Stimulated activated CD8-positive, alpha-beta memory T cell treated with anti-CD3 and anti-CD28 coated beads, Interleukin-12 subunit alpha, Interleukin-12 subunit beta, amount 100 ng/mL, for 1 hour (primary cell): Measurements from ENCODE around the gene TOMM7.
"Not testable (repeated sequence)": the region's sequence is repeated elsewhere in the genome, so short reads cannot be mapped to it uniquely, and the experiment has no call there.

ENCODE experiments used
- DNase-seq: peaks from one replicate; pipeline ENCODE4 v3.0.0-alpha.2; 2020; ENCODE audit warnings: low read depth

TOMM7 gene

DNA sequence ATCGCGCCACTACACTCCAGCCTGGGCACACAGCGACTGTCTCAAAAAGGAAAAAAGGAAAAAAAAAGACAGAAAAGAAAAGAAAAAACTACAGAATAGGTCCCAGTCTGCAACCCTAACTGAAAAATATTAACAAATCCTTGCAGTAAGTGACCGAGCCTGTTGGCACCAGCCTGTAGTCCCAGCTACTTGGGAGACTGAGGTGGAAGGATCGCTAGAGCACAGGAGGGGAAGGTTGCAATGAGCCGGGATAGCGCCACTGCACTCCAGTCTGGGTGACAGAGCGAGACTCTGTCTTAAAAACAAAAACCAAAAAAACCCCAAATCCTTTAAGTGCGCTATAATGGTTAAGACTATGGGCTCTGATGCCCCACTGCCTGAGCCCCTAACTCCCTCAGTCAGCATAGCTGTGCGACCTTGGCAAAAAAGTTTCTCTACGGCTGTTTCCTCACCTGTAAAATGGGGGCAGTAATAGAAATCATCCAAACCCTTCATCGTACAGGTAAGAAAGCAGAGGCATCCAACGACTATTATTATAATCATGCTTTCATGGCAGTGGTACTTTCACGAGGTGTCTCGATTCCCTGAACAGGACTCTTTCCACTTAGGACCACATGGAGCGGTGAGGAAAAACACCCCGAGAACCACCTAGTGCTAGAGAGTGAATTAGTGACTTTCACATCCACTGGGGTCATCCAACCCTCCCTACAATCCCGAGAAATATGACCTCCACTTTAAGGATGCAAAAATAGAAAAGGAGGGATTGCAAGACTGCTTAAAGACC lies 755 bp downstream of the TOMM7 start:
- DNase-seq, result no peak

DNA sequence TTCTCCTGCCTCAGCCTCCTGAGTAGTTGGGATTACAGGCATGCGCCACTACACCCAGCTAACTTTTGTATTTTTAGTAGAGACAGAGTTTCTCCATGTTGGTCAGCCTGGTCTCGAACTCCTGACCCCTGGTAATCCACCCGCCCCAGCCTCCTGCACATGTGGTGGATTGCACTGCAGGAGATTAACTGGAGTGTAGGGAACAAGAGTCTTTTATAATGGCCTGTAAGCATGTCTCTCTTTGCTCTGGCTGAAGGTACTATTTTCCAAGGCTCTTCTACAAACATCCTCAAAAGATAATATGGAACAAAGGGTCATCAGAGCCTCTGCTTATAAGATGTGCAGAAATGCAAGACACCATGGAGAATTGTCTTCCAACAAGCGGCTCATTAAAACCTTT lies 3.2 kb downstream of the TOMM7 start:
- no peak for DNase-seq

DNA sequence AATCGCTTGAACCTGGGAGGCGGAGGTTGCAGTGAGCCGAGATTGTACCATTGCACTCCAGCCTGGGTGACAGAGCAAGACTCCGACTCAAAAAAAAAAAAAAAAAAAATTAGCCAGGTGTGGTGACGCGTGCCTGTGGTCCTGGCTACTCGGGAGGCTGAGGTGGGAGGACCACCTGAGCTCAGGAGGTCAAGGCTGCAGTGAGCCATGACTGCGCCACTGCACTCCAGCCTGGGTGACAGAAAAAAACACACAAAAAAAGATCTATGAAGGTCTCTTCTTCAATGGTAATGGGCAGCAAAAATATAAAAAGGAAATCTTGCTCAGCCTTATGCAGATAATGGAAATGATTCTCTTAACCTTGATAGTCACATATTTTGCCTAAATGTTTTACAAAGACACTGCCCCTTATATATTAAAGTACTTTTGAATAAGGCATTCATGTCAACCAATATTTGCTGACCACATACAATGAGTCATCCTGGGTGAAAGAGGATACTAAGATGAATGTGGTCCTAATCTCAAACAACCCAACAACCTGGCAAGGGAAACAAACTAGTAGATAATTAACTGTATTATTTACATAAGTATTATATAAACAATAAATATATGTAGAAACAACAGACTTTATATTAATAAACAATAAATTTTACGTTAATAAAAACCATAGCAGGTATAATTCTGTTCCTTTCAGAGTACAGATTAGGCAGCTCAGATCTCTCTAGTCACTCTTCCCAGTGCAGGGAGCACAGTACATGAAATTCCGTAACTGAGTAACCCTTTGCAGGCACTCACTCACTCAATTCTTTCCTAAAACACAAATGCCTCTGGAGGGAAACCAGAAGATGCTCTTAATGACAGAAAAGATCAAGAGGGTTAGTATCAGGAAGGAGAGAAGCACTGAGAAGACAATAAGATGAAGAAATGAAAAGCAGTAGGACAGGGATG lies 8.1 kb downstream of the TOMM7 start:
- DNase-seq, result no peak

DNA sequence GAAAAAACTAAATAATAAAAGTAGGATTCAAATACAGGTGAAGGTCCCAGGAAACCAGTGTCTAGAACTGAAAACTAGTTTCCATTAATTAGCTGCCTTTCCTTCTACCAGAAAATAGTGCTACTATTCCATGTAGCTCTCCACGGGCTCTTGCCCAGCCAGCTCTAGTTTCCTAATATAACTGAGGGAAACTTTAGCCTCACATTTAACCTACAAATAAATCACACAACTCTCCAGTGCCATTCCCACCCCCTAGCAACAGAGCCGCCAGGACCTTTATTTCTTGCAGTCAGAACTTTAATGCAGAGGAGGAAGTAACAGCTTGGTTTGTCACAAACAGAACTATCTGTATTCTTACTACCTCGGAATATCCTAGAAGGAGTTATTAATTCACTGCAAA lies 10.3 kb downstream of the TOMM7 start:
- no peak for DNase-seq

DNA sequence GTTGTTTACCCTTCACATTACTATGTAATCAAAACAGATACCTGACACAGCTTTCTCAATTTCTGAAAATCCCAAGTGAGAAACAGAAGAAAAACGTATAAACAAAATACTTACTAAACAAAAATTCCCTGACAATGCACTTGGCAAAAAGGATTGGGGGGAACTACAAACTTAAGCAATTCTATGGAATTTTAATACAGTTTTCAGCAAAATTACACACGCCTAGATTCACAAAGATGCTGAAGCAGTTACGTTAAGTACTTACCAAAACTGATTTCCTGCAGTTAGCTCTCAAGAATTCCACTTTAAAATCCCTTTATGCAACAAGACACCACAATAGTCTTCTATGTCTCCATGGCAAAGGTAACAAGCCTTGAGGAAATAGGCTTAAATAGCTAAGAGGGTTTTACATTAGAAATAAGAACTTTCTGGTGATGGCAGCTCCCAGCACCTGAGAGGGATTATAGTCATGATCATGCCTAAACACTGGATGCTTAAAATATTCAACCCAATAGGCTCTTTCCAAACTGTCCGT lies 10.8 kb downstream of the TOMM7 start:
- DNase-seq, result no peak

DNA sequence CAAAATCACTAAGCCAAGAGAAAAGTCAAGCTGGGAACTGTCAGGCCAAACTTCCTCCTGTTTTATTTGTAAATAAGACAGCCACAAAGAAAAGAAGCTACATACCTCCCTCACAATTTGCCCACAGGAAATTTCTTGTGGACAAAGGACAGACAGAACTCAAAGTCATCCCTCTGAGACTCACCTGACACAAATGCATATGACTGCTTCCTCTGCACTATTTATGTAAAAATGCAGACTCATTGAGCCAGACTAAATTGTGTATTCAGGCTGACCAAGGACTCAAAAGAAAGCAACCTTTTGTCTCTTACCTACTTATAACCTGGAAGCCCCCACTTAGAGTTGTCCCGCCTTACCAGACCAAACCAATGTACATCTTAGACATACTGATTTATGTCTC lies 11.8 kb downstream of the TOMM7 start:
- no peak for DNase-seq

DNA sequence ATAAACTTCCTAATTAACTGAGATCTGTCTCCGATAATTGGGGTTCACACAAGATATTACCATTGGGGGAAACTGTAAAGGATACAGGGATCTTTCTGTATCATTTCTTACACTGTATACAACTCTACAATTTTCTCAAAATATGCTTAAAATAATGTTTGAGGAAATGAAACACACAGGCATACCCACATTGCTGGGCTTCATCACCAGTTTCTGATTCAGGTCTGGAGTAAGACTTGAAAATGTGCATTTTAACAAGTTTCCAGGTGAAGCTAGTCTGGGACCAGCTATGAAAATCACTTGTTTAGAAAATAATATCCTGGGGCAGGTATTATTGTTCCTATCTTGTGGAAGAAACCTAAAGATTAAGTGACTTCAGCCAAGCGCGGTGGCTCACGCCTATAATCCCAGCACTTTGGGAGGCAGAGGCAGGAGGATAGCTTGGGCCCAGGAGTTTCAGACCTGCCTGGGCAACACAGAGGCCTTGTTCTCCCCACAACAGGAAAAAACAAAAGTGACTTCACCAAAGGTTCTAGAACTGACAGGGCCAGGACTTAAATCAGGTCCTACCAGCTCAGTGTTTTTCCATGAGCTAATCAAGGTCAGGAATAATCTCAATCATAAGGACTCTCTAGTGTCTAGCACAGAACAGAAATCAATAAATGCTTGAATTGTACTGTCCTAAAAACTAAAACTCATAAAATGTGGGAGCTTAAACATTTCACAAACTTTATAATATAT lies 12.6 kb downstream of the TOMM7 start:
- DNase-seq, result no peak

DNA sequence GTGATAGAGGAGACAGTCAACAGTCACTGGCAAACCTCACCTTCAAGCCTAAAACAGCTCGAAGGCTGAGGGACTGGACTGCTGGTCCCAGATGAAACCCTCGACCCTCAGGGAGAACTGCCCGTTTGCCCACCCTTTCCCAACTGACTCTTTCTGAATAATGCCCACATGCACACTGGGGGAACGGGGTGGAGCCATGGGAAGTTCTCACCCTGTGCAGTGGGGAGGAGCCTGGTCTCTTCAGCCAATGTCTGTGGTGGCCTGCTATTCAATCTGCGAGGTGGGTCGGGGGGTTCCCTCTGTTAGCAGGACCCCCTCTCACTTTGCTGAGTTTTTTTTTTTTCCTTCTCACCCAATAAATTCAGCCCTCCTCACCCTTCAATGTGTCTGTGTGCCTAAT lies 14.5 kb downstream of the TOMM7 start:
- DNase-seq, result no peak

DNA sequence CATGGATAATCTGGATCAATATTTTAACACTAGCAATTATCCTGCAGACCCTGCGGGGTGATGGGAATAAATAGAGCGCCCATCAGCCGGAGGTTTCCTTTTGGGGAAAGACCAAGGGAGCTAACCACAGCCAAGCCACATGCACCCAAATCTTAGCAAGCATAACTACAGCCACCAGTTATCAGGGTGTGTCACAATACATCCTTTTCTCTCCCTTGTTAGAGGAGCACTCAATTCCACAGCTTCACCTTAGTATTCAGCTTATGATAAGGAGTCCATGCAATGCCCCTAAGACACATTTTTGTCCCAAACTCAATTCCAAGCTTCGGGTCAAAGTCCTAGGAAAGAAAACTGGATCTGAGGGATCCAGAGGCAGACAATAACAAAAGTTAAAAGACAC lies 15.9 kb downstream of the TOMM7 start:
- no peak for DNase-seq

DNA sequence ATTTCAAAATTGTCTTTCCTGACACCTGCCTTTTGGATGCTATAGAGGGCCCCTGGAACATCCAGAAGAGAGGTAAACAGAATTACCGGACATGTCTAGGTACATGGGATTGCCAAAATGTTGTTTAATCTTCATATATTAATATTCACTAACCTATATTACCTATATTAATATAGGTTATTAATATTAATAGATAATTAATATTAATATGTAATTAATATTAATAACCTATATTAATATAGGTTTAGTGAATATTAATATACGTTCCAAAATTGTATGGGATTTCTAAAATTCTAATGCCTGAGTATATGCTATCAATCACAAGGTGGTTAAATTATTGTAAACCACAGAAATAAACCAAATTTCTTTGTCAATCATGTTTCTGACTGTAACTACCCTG lies 17.4 kb downstream of the TOMM7 start:
- no peak for DNase-seq

DNA sequence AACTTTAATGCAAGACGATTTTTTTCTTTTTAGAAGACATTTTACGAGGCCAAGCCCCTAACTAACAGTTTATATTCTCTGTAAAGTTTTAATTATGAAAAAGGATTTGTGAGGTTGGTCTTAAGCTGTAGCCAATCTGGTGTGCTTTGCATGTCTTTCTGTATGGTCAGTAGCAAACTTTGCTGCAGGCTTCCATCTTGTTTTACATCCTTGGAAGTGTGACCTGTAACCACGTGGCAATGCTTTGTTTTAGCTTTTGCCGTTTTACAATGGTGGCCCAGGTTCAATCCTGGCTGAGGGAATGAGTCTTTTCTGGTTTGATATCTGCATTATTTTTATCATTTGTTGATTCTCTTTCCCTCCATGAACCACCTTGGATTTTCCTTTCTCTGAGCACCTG lies 19.8 kb downstream of the TOMM7 start:
- DNase-seq, result not testable (repeated sequence)

DNA sequence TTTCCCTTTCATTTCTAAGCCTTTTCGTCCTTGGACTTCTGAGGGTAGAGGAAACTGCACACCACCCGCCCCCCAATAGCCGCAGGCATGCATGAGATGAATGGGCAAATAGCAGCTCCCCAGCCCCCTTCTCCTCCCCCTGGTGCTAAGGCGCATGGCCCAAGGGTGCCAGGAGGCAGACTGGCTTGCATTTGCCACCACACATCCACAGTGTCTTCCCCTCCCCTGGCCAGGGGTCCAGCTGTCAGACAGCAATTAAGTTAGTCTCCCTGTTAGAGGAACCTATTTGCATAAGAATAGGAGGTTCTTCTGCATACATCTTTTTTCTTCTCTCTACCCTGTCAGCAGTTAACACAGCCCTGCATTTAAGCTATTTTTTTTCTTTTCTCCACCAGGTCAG lies 20.2 kb downstream of the TOMM7 start:
- no peak for DNase-seq

DNA sequence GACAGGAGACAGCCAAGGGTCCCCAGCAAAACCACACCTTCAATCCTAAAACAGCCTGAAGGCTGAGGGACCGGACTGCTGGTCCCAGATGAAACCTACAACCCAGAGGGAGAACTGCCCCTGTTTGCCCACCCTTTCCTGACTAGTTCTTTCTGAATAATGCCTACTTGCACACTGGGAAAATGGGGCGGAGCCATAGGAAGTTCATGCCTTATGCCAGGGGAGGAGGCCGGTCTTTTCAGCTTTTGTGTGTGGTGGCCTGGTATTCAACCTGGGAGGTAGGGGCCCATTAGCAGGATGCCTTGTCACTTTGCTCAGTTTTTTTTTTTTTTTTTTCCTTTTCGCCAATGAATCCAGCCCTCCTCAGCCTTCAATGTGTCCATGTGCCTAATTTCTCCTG lies 20.7 kb downstream of the TOMM7 start:
- DNase-seq, result no peak

DNA sequence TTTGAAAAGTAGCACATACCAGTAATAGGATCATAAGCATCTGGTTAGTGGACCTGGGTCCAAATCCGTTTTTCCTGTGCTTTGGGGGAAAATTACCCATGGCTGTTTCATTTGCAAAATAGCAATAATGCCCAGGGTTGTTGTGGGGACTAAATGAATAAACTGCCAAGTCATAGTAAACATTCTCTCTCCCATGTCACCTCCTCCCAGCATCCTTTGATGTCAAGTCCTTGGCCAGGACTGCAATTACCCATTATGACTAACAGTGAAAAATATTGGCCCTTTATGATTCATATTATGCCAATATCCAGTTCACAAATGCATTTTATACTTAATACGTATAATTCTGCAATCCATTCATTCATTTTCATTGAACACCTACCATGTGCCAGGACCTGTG lies 23.0 kb downstream of the TOMM7 start:
- DNase-seq, result no peak

DNA sequence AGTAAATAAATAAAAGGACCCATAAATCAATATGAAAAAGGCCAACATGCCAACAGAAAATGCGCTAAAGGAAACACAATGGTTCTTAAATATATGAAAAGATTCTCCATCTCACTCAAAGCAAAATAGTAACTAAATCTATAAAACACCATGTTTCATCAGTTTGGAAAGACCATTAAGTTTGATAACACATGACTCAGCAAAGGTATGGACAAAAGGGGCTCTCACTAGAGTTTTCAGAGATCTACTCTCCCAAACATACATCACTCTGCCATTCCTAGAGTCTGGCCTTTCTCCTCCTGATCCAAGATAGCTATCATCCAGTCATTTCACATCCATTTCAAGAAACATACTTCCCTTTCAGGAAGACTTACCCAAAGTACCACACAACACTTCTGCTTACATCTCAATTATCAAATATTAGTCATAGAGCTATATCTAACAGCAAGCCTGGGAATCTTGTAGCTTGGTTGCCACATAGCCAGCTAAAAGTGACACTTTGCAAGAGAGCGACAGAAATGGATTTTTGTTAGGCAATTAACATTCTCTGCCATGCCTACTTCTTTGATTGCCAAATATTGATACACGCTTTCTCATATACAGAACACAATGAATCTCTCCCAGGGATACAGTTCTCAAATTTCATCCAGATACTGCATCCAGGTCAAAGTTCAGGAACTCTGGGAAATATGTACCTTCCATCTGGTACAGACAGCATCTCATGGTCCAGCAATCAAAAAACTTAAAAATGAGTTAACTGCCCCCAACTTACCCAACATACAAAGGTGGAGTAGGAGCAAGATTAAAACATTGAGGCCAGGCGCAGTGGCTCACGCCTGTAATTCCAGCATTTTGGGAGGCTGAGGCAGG lies 28.8 kb downstream of the TOMM7 start:
- no peak for DNase-seq

DNA sequence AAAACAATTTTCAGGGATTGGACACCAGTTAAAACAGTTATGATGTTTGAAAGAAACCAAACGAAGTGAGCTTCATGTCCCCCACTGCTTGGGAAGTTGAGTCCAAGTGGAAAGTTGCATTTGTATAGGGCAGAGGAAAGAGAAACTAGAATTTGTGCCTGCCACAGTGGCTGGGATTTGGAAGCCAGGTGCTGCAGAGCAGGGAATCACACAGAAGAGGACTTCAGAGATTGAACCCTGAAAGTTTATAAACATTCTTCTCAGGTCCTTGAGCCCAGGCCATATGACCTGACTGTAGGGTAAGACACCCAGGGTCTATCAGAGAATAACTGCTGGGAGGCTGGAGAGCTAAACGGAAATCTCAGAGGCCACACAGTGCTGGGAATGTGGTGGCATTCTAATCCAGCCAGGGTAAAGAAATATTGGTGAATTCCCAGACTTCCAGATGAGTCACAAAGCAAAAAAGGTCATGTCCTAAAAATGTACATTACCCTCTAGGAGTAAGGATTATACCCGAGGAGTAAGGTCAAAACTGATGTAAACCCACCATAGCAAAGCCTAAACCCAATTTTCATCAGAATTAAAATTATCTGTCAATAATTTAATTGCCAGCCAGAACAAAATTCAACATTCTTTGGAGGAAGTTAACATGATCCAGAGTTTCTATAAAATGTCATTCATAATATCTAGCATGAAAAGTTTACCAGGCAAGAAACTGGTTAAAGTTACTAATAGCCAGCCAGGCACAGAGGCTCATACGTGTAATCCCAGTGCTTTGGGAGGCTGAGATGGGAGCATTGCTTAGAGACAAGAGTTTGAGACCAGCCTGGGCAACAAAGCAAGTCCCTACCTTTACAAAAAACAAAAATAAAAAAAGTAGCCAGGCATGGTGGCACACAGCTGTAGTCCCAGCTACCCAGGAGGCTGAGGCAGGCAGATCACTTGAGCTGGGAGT lies 31.2 kb downstream of the TOMM7 start:
- no peak for DNase-seq

DNA sequence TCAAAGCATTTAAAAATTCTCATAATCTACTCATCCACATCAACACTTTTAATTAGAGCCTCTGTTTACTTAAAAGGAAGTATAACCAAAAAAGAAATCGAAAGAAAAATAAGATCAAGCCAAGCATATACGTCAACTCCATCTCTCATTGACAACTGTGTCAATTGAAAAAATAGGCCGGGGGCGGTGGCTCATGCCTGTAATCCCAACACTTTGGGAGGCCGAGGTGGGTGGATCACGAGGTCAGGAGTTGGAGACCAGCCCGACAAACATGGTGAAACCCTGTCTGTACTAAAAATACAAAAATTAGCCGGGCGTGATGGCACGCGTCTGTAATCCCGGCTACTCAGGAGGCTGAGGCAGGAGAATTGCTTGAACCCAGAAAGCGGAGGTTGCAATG lies 32.0 kb downstream of the TOMM7 start:
- DNase-seq, result not testable (repeated sequence)

DNA sequence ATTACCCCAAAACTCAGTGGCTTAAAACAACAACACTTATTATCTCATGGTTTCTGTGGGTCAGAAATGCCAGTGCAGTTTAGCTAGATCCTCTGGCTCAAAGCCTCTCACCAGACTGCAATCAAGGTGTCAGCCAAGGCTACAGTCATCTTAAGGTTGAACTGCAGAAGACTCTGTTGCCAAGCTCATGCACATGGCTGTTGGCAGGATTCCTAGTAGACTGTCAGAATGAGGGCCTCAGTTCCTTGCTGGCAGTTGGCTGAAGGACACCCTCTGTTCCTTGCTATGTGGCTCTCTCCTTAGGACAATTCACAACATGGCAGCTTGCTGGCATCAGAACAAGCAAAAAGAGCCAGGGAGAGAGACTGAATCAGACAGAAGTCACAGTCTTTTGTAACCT lies 34.7 kb downstream of the TOMM7 start:
- DNase-seq, result no peak

DNA sequence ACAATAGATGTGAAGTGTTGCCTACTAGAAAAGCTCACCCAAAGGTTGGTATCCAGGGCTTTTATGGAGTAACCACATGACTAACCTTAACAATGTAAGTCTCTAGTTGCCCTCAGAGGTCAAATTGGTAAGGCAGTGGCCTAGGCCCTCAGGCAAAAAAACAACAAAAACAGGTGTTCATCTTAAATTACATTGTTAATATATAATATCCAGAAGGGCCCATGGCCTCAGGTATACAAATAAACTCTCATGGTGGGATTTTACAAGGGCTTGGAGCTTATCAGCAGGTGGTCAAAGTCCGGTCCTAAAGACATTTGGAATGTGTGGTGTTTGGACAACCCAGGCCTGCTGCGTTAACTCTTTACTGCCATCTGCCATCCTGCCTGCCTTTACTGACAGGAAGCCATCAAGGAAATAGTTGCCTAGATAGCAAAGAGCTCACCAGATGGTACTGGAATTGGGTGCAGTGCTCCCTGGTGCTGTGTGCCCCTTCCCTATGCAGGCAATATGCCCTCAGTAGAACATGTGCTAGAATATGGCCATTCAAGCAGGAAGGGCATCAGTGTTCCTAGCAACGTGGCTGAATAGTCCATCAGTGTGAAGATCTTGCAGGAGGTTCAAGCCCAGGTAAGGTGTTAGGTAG lies 36.2 kb downstream of the TOMM7 start:
- DNase-seq, result no peak

DNA sequence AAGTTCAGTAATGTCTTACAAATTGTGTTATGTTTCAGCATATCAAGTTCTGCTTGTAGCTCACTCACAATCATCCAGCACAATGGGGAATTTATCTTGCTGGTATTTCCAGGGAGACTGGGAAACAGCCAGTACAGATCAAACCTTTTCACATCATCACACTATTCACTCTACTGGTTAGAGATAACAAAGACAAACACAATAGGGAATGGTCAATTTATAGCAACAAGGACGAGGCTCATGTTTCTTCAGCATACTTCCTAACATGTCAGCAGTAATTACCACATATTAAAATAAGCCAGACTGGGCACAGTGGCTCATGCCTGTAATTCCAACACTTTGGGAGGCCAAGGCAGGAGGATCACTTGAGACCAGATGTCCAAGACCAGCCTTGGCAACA lies 38.3 kb downstream of the TOMM7 start:
- no peak for DNase-seq
